OCI-LY7 (cell line): ENCODE results near the gene CELF2. TPM values are rescaled to one million over a fixed set of nuclear protein-coding genes. Genes with fewer than 3 reads are reported as not detected.

Source experiments
- BruUV-seq: library from RNA; stranded (reverse); fragments of 400-500 nt; replicated peaks from 2 replicates; lab custom pipeline; 2021; lab: Mats Ljungman, UMichigan
- CTCF ChIA-PET: fragments of 300-600 bp; sonication (Branson Sonifier 250); formaldehyde crosslinking; loops from one replicate; lab custom pipeline; 2022; ENCODE audit warnings: antibody characterized with exemption; ENCODE audit not compliant: unreplicated experiment; lab: Charles Lee
- POLR2A ChIA-PET: fragments of 300-600 bp; sonication (Branson Sonifier 250); formaldehyde crosslinking; loops from one replicate; lab custom pipeline; 2022; ENCODE audit warnings: antibody characterized with exemption; lab: Charles Lee
- DNase-seq: peaks from one replicate; pipeline ENCODE4 v3.0.0-alpha.2; 2015; ENCODE audit warnings: low spot score
- H2AFZ ChIP-seq: fragments of 200-600 bp; sonication (generic), shearing (Covaris generic); 2 replicates; pipeline ENCODE4 v1.6.1; 2014; ENCODE audit warnings: mild to moderate bottlenecking, antibody characterized with exemption, low read length, moderate library complexity
- H3K27ac ChIP-seq: fragments of 200-600 bp; sonication (generic); 2 replicates; pipeline ENCODE4 v1.5.1; 2014; ENCODE audit warnings: mixed run types, low read depth, mild to moderate bottlenecking, moderate library complexity, low read length, inconsistent platforms; ENCODE audit not compliant: poor library complexity, severe bottlenecking
- H3K36me3 ChIP-seq: fragments of 200-600 bp; sonication (generic); 2 replicates; pipeline ENCODE4 v1.6.1; 2014; ENCODE audit warnings: mild to moderate bottlenecking, antibody characterized with exemption, low read length, moderate library complexity, mixed read lengths; ENCODE audit not compliant: insufficient read depth
- H3K4me1 ChIP-seq: fragments of 200-600 bp; sonication (generic); 2 replicates; pipeline ENCODE4 v1.5.1; 2014; ENCODE audit warnings: mild to moderate bottlenecking, low read length; ENCODE audit not compliant: insufficient read depth, poor library complexity, severe bottlenecking
- H3K4me2 ChIP-seq: fragments of 200-600 bp; sonication (generic); 2 replicates; pipeline ENCODE4 v1.6.1; 2014; ENCODE audit warnings: mild to moderate bottlenecking, low read length
- H3K4me3 ChIP-seq: fragments of 200-600 bp; sonication (generic); 2 replicates; pipeline ENCODE4 v1.5.1; 2014; ENCODE audit warnings: mild to moderate bottlenecking, low read depth, low read length; ENCODE audit not compliant: poor library complexity, severe bottlenecking
- H3K79me2 ChIP-seq: fragments of 200-600 bp; sonication (generic); 2 replicates; pipeline ENCODE4 v1.6.1; 2016; ENCODE audit warnings: low read depth, mild to moderate bottlenecking, low read length, moderate library complexity, mixed read lengths; ENCODE audit not compliant: insufficient read depth
- H3K9me2 ChIP-seq: fragments of 200-600 bp; sonication (generic); 2 replicates; pipeline ENCODE4 v1.6.1; 2016; ENCODE audit warnings: mild to moderate bottlenecking, low read length, mixed read lengths; ENCODE audit not compliant: insufficient read depth
- H3K9me3 ChIP-seq: fragments of 200-600 bp; sonication (generic); 2 replicates; pipeline ENCODE4 v1.6.1; 2014; ENCODE audit warnings: mild to moderate bottlenecking, mixed run types, low read length, mixed read lengths
- H4K20me1 ChIP-seq: fragments of 200-600 bp; sonication (generic); 2 replicates; pipeline ENCODE4 v1.6.1; 2014; ENCODE audit warnings: mild to moderate bottlenecking, antibody characterized with exemption, low read length, moderate library complexity, mixed read lengths; ENCODE audit not compliant: insufficient read depth
- CTCF ChIP-seq: fragments of 200-600 bp; sonication (generic); conservative IDR thresholded peaks from 2 replicates; pipeline ENCODE4 v1.5.1; 2014; ENCODE audit warnings: mild to moderate bottlenecking, antibody characterized with exemption, low read length, moderate library complexity, mixed read lengths
- EZH2phosphoT487 ChIP-seq: fragments of 200-600 bp; sonication (generic); IDR thresholded peaks from 2 replicates; pipeline ENCODE4 v1.6.1; 2018; ENCODE audit warnings: low read depth, borderline replicate concordance, mild to moderate bottlenecking, mixed run types, antibody characterized with exemption, low read length, moderate library complexity, mixed read lengths
- intact Hi-C: fragments of 100-400 bp; cut with micrococcal nuclease; formaldehyde crosslinking; loops from one replicate; pipeline ENCODE4 v1.10.0; 2022; ENCODE audit not compliant: unreplicated experiment
- total RNA-seq, 2 experiments: library from RNA; depleted of rRNA in 1 of 2; stranded (reverse); fragments of >200 nt in 1 of 2; shearing (Covaris generic) in 1 of 2; gene quantifications; 2 replicates each; pipeline ENCODE4 v1.2.3, GENCODE V29; 2014 to 2022

Gene CELF2
- total RNA-seq, 2 experiments from 2014 or later, result 5.4 to 19.1 TPM

DNA sequence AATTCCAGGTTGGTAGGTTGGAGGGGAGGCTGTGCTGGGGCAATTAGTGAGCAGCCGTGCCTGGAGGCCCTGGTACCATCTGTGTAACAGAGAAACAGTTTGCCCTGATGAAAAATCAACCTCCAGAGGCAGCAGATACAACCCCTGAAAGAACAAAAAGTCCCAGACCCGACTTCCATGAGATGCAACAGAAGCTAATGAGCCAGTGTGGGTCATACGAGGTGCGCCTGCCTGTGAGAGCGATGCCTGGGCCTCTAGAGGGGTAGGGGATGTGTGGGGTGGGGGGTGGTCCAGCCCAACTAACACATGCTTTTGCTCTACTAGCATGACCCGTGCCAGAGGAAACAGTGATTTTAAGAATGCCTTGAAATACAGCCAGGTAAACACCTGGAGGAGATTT is 39.3 kb downstream of the CELF2 start:
- Histone ChIP-seq H3K4me1 (no peaks in the 10 kb centered on the region), H3K79me2 (no peaks in the 10 kb centered on the region), H3K4me2 (no peak overlapping the region), H3K9me3 (no peaks in the 10 kb centered on the region), H3K27ac (no peak overlapping the region), H3K36me3 (no peaks in the 10 kb centered on the region), H3K9me2 (no peaks in the 10 kb centered on the region), H3K4me3 (no peak overlapping the region), H4K20me1 (no peaks in the 10 kb centered on the region), H2AFZ (no peak overlapping the region)
- TF ChIP-seq CTCF, result no peak
- TF ChIP-seq EZH2phosphoT487, result no peak
- BruUV-seq, result no TSS peak
- intact Hi-C loops, result no loop called here
- ChIA-PET POLR2A (interaction anchor here (0.6 kb wide), 1 partner anchor 36 kb away, joined by 4 read pairs; no protein-coding TSS in a partner anchor), CTCF (no interaction called here)
- no peak for DNase-seq

GRCh38 chr10:11057448-11057847 is 39.8 kb downstream of the CELF2 start:
- TF ChIP-seq CTCF, result no peak
- TF ChIP-seq EZH2phosphoT487, result no peak
- ChIA-PET CTCF (no interaction called here), POLR2A (interaction anchor here (0.7 to 1.2 kb wide), 3 partner anchors 19 to 1816 kb away, joined by 3 to 4 read pairs (median 4); no protein-coding TSS in a partner anchor)
- H3K79me2 ChIP-seq, result no peaks in the 10 kb centered on the region
- H3K36me3 ChIP-seq, result no peaks in the 10 kb centered on the region
- intact Hi-C loops, result no loop called here
- H3K4me2 ChIP-seq, result no peak overlapping the region
- H3K9me3 ChIP-seq, result no peaks in the 10 kb centered on the region
- no peak overlapping the region for H2AFZ ChIP-seq
- no peaks in the 10 kb centered on the region for H3K4me1 ChIP-seq
- no peak for DNase-seq
- no peak overlapping the region for H3K27ac ChIP-seq
- H4K20me1 ChIP-seq, result no peaks in the 10 kb centered on the region
- no peak overlapping the region for H3K4me3 ChIP-seq
- no TSS peak for BruUV-seq
- no peaks in the 10 kb centered on the region for H3K9me2 ChIP-seq

DNA sequence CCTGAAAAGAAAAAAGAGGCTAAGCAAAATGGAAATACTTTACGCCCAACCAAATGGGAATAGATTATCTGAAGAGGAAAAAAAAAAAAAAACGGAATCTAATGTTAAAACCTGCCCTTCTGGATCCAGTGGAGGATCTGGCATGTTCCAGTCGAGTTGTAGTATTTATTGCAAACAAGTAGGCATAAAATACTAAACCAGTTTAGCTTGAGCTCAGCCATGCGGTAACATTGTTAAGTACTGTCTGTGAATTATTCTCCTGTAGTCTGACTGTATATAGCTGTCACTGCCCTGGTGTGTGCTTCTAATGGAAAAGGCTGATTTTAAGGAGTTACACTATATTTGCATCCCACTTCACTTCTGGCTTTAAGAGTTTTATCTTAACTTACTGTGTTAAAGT is 40.3 kb downstream of the CELF2 start:
- no peak for DNase-seq
- Histone ChIP-seq H4K20me1 (no peaks in the 10 kb centered on the region), H3K4me3 (no peak overlapping the region), H3K27ac (no peak overlapping the region), H3K4me2 (no peak overlapping the region), H3K9me2 (no peaks in the 10 kb centered on the region), H3K79me2 (no peaks in the 10 kb centered on the region), H2AFZ (no peak overlapping the region), H3K36me3 (no peaks in the 10 kb centered on the region), H3K9me3 (no peaks in the 10 kb centered on the region), H3K4me1 (no peaks in the 10 kb centered on the region)
- BruUV-seq, result no TSS peak
- CTCF ChIA-PET, result no interaction called here
- POLR2A ChIA-PET, result interaction anchor here (0.7 to 1.2 kb wide), 3 partner anchors 18 to 1816 kb away, joined by 3 to 4 read pairs (median 4); no protein-coding TSS in a partner anchor
- TF ChIP-seq EZH2phosphoT487 (no peak), CTCF (no peak)
- intact Hi-C loops, result no loop called here
